ENCODE measurements around the gene KIFAP3. TPM values are rescaled to one million over a fixed set of nuclear protein-coding genes. Genes with fewer than 3 reads are reported as not detected.

KIFAP3 gene
- total and polyA plus RNA-seq, 12 donors = 16.5 to 84.0 (median 54.0) TPM

- Histone ChIP-seq H3K4me1 (peaks cover 0 to 8% (median 0%) of the 10 kb centered on the region in 9 donors), H3K36me3 (peaks cover 0 to 21% (median 3%) of the 10 kb centered on the region in 9 donors), H3K4me3 (no peak overlapping the region), H3K27ac (no peak overlapping the region), H3K9me3 (no peaks in the 10 kb centered on the region), H3K27me3 (no peaks in the 10 kb centered on the region)
- ATAC-seq (no peak), DNase-seq (no peak)
- 47 to 58% methylated on average over 2 of the region's 2 CpGs for WGBS, 2 donors
- no peak for TF ChIP-seq CTCF (IDR thresholded peaks at IDR 0.05)
- intact Hi-C loops (cut with DNase I) = no loop called here
Measured at GRCh38 chr1:169989246-169989645, 85.2 kb downstream of the KIFAP3 start.

- H3K4me3 ChIP-seq = no peak overlapping the region
- 100% methylated on average over 1 of the region's 1 CpG for WGBS, 2 donors
Measured at GRCh38 chr1:169985757-169986156, 88.7 kb downstream of the KIFAP3 start.

GRCh38 chr1:169974067-169974466 is 100.4 kb downstream of the KIFAP3 start:
- DNase-seq = no peak
- H3K4me3 ChIP-seq = no peak overlapping the region
- peaks cover 0 to 87% (median 7%) of the 10 kb centered on the region in 9 donors for H3K36me3 ChIP-seq
- intact Hi-C loops (cut with DNase I) = no loop called here
- no peak overlapping the region for H3K27ac ChIP-seq
- no peak for ATAC-seq
- no peaks in the 10 kb centered on the region for H3K27me3 ChIP-seq
- H3K4me1 ChIP-seq = no peaks in the 10 kb centered on the region
- no peak for TF ChIP-seq CTCF (IDR thresholded peaks at IDR 0.05)
- no peaks in the 10 kb centered on the region for H3K9me3 ChIP-seq

More at GRCh38 chr1:169985757-169986156, 88.7 kb downstream of the KIFAP3 start:
- ATAC-seq (no peak), DNase-seq (no peak)
- H3K27me3 ChIP-seq = no peaks in the 10 kb centered on the region
- H3K9me3 ChIP-seq = no peaks in the 10 kb centered on the region
- peaks cover 0 to 8% (median 0%) of the 10 kb centered on the region in 9 donors for H3K4me1 ChIP-seq
- no peak overlapping the region for H3K27ac ChIP-seq
- TF ChIP-seq CTCF (IDR thresholded peaks at IDR 0.05) = no peak
- H3K36me3 ChIP-seq = peaks cover 0 to 50% (median 24%) of the 10 kb centered on the region in 9 donors
- intact Hi-C loops (cut with DNase I) = no loop called here

- Histone ChIP-seq H3K27me3 (no peaks in the 10 kb centered on the region), H3K9me3 (no peaks in the 10 kb centered on the region), H3K27ac (no peak overlapping the region), H3K36me3 (peaks cover 0 to 57% (median 0%) of the 10 kb centered on the region in 9 donors), H3K4me1 (peaks cover 0 to 8% (median 0%) of the 10 kb centered on the region in 9 donors), H3K4me3 (no peak overlapping the region)
- no peak for TF ChIP-seq CTCF (IDR thresholded peaks at IDR 0.05)
- DNase-seq (no peak), ATAC-seq (no peak)
- 96 to 98% methylated on average over 2 of the region's 2 CpGs for WGBS, 2 donors
- intact Hi-C loops (cut with DNase I) = no loop called here
Measured at GRCh38 chr1:169970114-169970513, 104.4 kb downstream of the KIFAP3 start.
